K562 (cell line): ENCODE data around the gene FAM227B. TPM values are rescaled to one million over a fixed set of nuclear protein-coding genes. Genes with fewer than 3 reads are reported as not detected.

Experiments
- ARNT ChIP-seq, 2 experiments: fragments of 450-650 bp; IDR thresholded peaks; 2 replicates each; pipeline ENCODE4 v1.6.1; 2016; ENCODE audit warnings: mild to moderate bottlenecking in 1 of 2
- C11orf30 ChIP-seq: fragments of 450-650 bp; IDR thresholded peaks from 2 replicates; pipeline ENCODE4 v1.6.1; 2016; ENCODE audit warnings: low read depth, mild to moderate bottlenecking
- CBX3 ChIP-seq, 2 experiments: IDR thresholded peaks; 1 replicate in 1 of 2; 2 replicates in 1 of 2; pipeline ENCODE4 v1.6.1; 2012; ENCODE audit warnings: inconsistent platforms in 2 of 2, low read length in 2 of 2, borderline replicate concordance in 1 of 2, control low read depth in 1 of 2
- CC2D1A ChIP-seq: fragments of 450-650 bp; IDR thresholded peaks from 2 replicates; pipeline ENCODE4 v1.6.1; 2017; ENCODE audit warnings: mild to moderate bottlenecking
- DEAF1 ChIP-seq: fragments of 450-650 bp; formaldehyde crosslinking; IDR thresholded peaks from 2 replicates; pipeline ENCODE4 v1.4.0; 2020; ENCODE audit warnings: mild to moderate bottlenecking, moderate library complexity
- DMBX1 ChIP-seq: fragments of 250-450 bp; sonication (Bioruptor Pico); IDR thresholded peaks from 2 replicates; pipeline ENCODE4 v1.8.0; 2022; ENCODE audit warnings: inconsistent platforms, mild to moderate bottlenecking, moderate library complexity, borderline replicate concordance
- FOS ChIP-seq: IDR thresholded peaks from 3 replicates; pipeline ENCODE4 v1.6.1; 2011; ENCODE audit not compliant: insufficient read length; ENCODE audit errors: extremely low read depth
- FOXP4 ChIP-seq: sonication (generic); formaldehyde crosslinking; IDR thresholded peaks from 2 replicates; pipeline ENCODE4 v1.8.0; 2022; ENCODE audit warnings: mild to moderate bottlenecking, missing genetic modification reagents, borderline replicate concordance
- GABPB1 ChIP-seq: sonication (generic); formaldehyde crosslinking; IDR thresholded peaks from 2 replicates; pipeline ENCODE4 v1.8.0; 2022; ENCODE audit warnings: mild to moderate bottlenecking, missing genetic modification reagents
- MLLT1 ChIP-seq, 2 experiments: fragments of 450-650 bp; IDR thresholded peaks; 2 replicates each; pipeline ENCODE4 v1.6.1; 2016
- RAD21 ChIP-seq, 2 experiments: fragments of 250-450 bp in 1 of 2; fragments of 450-650 bp in 1 of 2; sonication (Bioruptor Pico) in 1 of 2; formaldehyde crosslinking in 1 of 2; IDR thresholded peaks in 1 of 2; conservative IDR thresholded peaks in 1 of 2; 2 replicates each; pipeline versions ENCODE4 v1.4.0 to v1.8.0; 2020 to 2022; ENCODE audit warnings: mild to moderate bottlenecking in 2 of 2, moderate library complexity in 1 of 2
- REST ChIP-seq, 2 experiments: fragments of 450-650 bp; formaldehyde crosslinking in 1 of 2; IDR thresholded peaks; 2 replicates each; pipeline versions ENCODE4 v1.4.0 to v1.6.1; 2014 to 2020; ENCODE audit warnings: mild to moderate bottlenecking in 2 of 2, borderline replicate concordance in 1 of 2, low read depth in 1 of 2
- TRIM24 ChIP-seq, 2 experiments: fragments of 450-650 bp; IDR thresholded peaks; 2 replicates each; pipeline ENCODE4 v1.6.1; 2016
- ZNF561 ChIP-seq: fragments of 450-650 bp; formaldehyde crosslinking; conservative IDR thresholded peaks from 2 replicates; pipeline ENCODE4 v1.4.0; 2020; ENCODE audit warnings: mild to moderate bottlenecking, moderate library complexity
- polyA plus RNA-seq, 8 experiments: library from polyadenylated mRNA; depleted of rRNA in 4 of 8; stranded (reverse) in 5 of 8; unstranded in 3 of 8; fragments of >200 nt; fragmentation: Nextera tagmentation in 2 of 8; fragmentation: Illumina TruSeq in 1 of 8; extraction: Ambion mirVana in 2 of 8; extraction: Trizol in 1 of 8; gene quantifications; 2 replicates each; pipeline versions ENCODE4 v1.2.1 to v1.2.3, GENCODE V29; 2011 to 2014; ENCODE audit warnings: inconsistent platforms in 1 of 8, missing spikeins in 1 of 8
- total RNA-seq, 7 experiments: library from RNA; depleted of rRNA in 6 of 7; stranded (reverse); fragments of >200 nt in 6 of 7; fragmentation: Illumina TruSeq in 2 of 7; extraction: Trizol in 2 of 7; gene quantifications; 2 replicates each; pipeline versions ENCODE4 v1.2.1 to v1.2.3, GENCODE V29; 2011 to 2021; ENCODE audit warnings: low replicate concordance in 1 of 7

FAM227B gene
- total and polyA plus RNA-seq, 9 of the 15 experiments (the other 6 are each of a cell fraction or from before 2014, with no cell fraction given): 5.1 to 12.5 (median 11.2) TPM

GRCh38 chr15:49421991-49422390 is 198.6 kb downstream of the FAM227B start (continued):
- TF ChIP-seq REST (IDR thresholded peaks at IDR 0.05; ENCODE audit: borderline replicate concordance) (peak; percentile 84), REST (CRISPR knock-in tag; IDR thresholded peaks at IDR 0.05; ENCODE audit: low read depth) (no peak), CC2D1A (peak; percentile 68; the same call in 1 of the 2 replicates), ARNT (IDR thresholded peaks at IDR 0.05) (peak in 1 of 2 experiments; percentile 77; a peak in 1 of 4 replicates), CBX3 (IDR thresholded peaks at IDR 0.05; ENCODE audit: borderline replicate concordance in 1 of 2, low read length in 2 of 2) (0 out of 3 replicates have a peak, but pooled peaks of 1 of the 2 experiments have one; percentile 25), TRIM24 (IDR thresholded peaks at IDR 0.05) (0 out of 4 replicates have a peak, but pooled peaks of 1 of the 2 experiments have one; percentile 28), DMBX1 (no peak), GABPB1 (CRISPR knock-in tag) (no peak), ZNF561 (CRISPR knock-in tag) (no peak), C11orf30 (no peak), MLLT1 (IDR thresholded peaks at IDR 0.05) (peak in 1 of 2 experiments; percentile 56; a peak in 1 of 4 replicates), FOS (no peak), DEAF1 (CRISPR knock-in tag) (peak; percentile 71), RAD21 (CRISPR knock-in tag; conservative IDR thresholded peaks at IDR 0.05 in 1 of 2, IDR thresholded peaks at IDR 0.05 in 1 of 2) (peak; percentile 64 to 90), FOXP4 (CRISPR knock-in tag) (no peak)
